Breast epithelium (tissue), 3 donors: ENCODE data around the gene SLC13A2.

Source experiments
- POLR2AphosphoS5 ChIP-seq, 3 donors: sonication (generic); formaldehyde crosslinking; IDR thresholded peaks; one replicate each; pipeline ENCODE4 v1.6.1; 2017; ENCODE audit warnings: antibody characterized with exemption in 3 of 3
- TF ChIP-seq, protein P1 (sequence below), 3 donors: fragments of 450-650 bp; IDR thresholded peaks; one replicate each; pipeline ENCODE4 v1.5.1; 2016 to 2017; ENCODE audit warnings: antibody characterized with exemption in 3 of 3, mild to moderate bottlenecking in 3 of 3, moderate library complexity in 3 of 3

DNA sequence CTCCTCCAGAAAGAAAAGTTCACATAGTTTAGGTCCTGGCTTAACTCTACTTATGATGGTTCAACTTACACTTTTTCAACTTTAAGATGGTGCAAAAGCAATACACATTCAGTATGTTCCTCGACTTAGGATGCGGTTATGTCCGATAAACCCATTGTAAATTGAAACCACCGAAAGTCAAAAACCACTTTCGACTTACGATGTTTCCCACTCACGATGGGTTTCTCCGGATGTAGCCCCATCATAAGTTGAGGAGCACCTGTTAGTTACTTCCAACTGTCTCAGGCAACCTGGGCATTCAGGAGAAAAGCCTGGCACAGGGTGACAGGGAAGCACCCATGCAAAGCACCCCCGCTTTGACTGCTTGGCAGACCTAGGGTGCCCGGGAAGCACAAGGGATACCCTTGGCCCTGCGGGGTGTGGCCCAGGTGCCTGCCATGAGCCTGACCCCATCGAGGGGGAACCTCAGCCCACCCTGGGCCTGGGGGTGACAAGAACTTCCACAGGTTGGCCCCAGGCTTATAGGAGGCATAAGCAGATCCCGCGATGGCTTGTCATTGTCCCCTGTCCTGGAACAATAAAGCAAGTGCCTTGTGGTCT is 65.0 kb downstream of the SLC13A2 start:
- TF ChIP-seq, protein P1, sequence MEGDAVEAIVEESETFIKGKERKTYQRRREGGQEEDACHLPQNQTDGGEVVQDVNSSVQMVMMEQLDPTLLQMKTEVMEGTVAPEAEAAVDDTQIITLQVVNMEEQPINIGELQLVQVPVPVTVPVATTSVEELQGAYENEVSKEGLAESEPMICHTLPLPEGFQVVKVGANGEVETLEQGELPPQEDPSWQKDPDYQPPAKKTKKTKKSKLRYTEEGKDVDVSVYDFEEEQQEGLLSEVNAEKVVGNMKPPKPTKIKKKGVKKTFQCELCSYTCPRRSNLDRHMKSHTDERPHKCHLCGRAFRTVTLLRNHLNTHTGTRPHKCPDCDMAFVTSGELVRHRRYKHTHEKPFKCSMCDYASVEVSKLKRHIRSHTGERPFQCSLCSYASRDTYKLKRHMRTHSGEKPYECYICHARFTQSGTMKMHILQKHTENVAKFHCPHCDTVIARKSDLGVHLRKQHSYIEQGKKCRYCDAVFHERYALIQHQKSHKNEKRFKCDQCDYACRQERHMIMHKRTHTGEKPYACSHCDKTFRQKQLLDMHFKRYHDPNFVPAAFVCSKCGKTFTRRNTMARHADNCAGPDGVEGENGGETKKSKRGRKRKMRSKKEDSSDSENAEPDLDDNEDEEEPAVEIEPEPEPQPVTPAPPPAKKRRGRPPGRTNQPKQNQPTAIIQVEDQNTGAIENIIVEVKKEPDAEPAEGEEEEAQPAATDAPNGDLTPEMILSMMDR (IDR thresholded peaks at IDR 0.05), result no peak
- TF ChIP-seq POLR2AphosphoS5 (IDR thresholded peaks at IDR 0.05), result no peak
